ENCODE results near the gene COL6A5. TPM values are rescaled to one million over a fixed set of nuclear protein-coding genes. Genes with fewer than 3 reads are reported as not detected.

COL6A5 gene, protein sequence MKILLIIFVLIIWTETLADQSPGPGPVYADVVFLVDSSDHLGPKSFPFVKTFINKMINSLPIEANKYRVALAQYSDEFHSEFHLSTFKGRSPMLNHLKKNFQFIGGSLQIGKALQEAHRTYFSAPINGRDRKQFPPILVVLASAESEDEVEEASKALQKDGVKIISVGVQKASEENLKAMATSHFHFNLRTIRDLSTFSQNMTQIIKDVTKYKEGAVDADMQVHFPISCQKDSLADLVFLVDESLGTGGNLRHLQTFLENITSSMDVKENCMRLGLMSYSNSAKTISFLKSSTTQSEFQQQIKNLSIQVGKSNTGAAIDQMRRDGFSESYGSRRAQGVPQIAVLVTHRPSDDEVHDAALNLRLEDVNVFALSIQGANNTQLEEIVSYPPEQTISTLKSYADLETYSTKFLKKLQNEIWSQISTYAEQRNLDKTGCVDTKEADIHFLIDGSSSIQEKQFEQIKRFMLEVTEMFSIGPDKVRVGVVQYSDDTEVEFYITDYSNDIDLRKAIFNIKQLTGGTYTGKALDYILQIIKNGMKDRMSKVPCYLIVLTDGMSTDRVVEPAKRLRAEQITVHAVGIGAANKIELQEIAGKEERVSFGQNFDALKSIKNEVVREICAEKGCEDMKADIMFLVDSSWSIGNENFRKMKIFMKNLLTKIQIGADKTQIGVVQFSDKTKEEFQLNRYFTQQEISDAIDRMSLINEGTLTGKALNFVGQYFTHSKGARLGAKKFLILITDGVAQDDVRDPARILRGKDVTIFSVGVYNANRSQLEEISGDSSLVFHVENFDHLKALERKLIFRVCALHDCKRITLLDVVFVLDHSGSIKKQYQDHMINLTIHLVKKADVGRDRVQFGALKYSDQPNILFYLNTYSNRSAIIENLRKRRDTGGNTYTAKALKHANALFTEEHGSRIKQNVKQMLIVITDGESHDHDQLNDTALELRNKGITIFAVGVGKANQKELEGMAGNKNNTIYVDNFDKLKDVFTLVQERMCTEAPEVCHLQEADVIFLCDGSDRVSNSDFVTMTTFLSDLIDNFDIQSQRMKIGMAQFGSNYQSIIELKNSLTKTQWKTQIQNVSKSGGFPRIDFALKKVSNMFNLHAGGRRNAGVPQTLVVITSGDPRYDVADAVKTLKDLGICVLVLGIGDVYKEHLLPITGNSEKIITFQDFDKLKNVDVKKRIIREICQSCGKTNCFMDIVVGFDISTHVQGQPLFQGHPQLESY (N-terminal part only)
- not detected in 2 replicates for total RNA-seq

DNA sequence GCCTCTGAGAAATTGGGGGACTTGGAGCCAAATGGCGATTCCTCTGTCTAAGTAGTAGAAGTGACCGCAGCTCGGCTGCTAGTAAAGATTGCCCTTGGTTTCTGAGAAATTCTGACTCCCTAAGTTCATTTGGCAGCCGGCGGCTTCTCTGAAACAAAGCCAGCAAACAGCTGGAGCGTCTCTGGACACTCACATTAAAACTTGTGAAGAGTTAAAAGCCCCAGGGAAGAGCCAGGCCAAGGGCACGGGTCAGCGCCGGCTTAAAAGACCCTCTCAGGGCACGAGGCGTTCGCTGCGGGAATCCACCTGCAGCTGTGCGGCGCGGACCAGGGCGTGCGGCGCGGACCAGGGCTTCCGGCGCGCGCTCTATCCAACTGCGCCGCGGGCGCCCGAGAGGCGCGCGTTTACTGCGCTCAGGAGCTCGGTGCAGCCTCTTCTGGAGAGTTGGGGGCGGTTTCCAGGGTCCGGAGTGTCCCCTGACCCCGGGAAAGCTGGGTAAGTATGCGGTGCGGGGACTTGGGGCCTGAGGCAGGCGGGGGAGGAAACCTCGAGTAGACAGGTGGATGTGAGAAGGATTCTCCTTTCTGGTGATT, at the start of gene COL6A5:
TSS of gene COL6A5 (plus strand) at position 186 of the 593 bp plus-strand sequence. CDS start 27,967 bp downstream, outside the sequence.

DNA sequence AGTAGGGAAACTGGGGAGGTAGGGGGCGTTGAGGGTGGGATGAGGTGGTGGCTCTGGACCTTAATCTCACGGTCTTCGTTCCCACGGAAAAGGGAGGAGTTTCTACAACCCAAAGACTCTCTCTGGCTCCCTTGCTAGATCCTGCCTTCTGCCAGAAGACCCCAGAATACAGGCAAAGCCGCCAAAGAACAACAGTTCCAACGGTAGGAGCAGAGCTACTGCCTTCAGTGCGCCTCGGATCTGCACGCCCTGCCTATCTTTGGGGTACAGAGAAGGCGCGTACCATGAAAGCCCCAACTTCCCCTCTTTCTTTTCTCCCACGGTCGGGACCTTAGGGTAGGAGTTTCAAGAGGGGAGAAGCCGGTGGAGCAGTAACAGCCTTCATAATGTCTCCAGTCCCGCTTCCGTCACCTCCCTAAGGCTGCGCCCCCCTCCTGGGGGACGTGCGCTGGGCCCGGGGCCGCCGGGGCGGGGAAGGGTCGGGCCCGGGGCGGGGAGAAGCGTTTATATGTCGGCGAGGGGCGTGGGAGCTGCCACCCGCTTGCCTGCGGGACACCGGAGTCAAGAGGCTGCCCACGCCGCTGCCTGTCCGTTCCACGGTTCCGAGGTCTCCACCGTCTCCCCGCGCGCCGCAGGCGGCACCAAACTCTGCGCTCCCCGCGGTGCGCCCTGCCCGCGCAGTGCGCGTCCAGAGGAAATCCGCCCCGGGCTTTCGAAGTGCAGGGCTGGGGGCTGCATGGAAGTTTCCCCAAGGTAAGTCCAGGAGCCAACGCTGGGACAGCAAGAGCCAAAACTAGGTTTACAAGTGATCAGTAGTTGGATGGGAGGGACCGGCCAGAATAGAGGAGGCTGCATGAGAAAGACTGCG, 171.4 kb downstream of the COL6A5 start, which contains the start of gene COL6A6:
TSS of gene COL6A6 (plus strand) at position 533 of the 868 bp plus-strand sequence. CDS start 43,188 bp downstream, outside the sequence.

Other genes starting within 250 kb of the COL6A5 start
- 0.50 and 0.68 TPM in 2 replicates for gene COL6A6, start 171.5 kb downstream of the COL6A5 start, total RNA-seq

Data from cardiac ventricle fibroblast (primary cell).